DND-41 (cell line): ENCODE data around the gene CUL4B.
A peak's percentile ranks its signal among the peaks of the same experiment; 100 is the strongest.

Experiments
- ATAC-seq: fragments of 200-7000 bp; cut with Tn5 transposase; 3 replicates; pipeline ENCODE4 v1.9.1; 2021; ENCODE audit warnings: low read depth; ENCODE audit not compliant: insufficient read depth
- DNase-seq: peaks from one replicate; pipeline ENCODE4 v3.0.0-alpha.2; 2020
- H2AFZ ChIP-seq: 2 replicates; pipeline ENCODE4 v1.6.0; 2012; ENCODE audit warnings: low read depth, low read length
- H3K27ac ChIP-seq: 2 replicates; pipeline ENCODE4 v1.5.1; 2012; ENCODE audit warnings: low read length, inconsistent platforms
- H3K27me3 ChIP-seq: fragments of 200-600 bp; sonication (generic); 2 replicates; pipeline ENCODE4 v1.6.0; 2012; ENCODE audit warnings: low read length, mild to moderate bottlenecking, inconsistent platforms; ENCODE audit not compliant: insufficient read depth, poor library complexity
- H3K36me3 ChIP-seq: 2 replicates; pipeline ENCODE4 v1.5.1; 2012; ENCODE audit warnings: low read length, inconsistent platforms; ENCODE audit not compliant: insufficient read depth
- H3K4me1 ChIP-seq: 2 replicates; pipeline ENCODE4 v1.5.1; 2012; ENCODE audit warnings: mild to moderate bottlenecking, low read length; ENCODE audit not compliant: insufficient read depth
- H3K4me2 ChIP-seq: 2 replicates; pipeline ENCODE4 v1.6.0; 2012; ENCODE audit warnings: mild to moderate bottlenecking, moderate library complexity, low read length, inconsistent platforms; ENCODE audit not compliant: insufficient read depth
- H3K4me3 ChIP-seq, 2 experiments: fragments of 200-600 bp in 1 of 2; shearing (Covaris generic) in 1 of 2; 2 replicates each; pipeline ENCODE4 v1.5.1; 2012 to 2016; ENCODE audit warnings: inconsistent platforms in 2 of 2, low read length in 2 of 2, mild to moderate bottlenecking in 2 of 2, low read depth in 1 of 2, moderate library complexity in 1 of 2
- H3K79me2 ChIP-seq: 2 replicates; pipeline ENCODE4 v1.6.0; 2012; ENCODE audit warnings: low read length, inconsistent platforms; ENCODE audit not compliant: insufficient read depth
- H3K9ac ChIP-seq: 2 replicates; pipeline ENCODE4 v1.6.0; 2012; ENCODE audit warnings: low read depth, mild to moderate bottlenecking, inconsistent platforms, low read length, moderate library complexity
- H3K9me3 ChIP-seq: 2 replicates; pipeline ENCODE4 v1.5.1; 2012; ENCODE audit warnings: low read length, moderate library complexity, mild to moderate bottlenecking, inconsistent platforms; ENCODE audit not compliant: insufficient read depth, severe bottlenecking
- H4K20me1 ChIP-seq: 2 replicates; pipeline ENCODE4 v1.6.0; 2012; ENCODE audit warnings: low read length; ENCODE audit not compliant: insufficient read depth
- EZH2 ChIP-seq: IDR thresholded peaks from 3 replicates; pipeline ENCODE4 v1.6.1; 2012; ENCODE audit warnings: borderline replicate concordance, low read depth, mild to moderate bottlenecking, moderate library complexity, low read length, inconsistent platforms; ENCODE audit not compliant: severe bottlenecking
- TF ChIP-seq, protein P1 (sequence below): IDR thresholded peaks from 2 replicates; pipeline ENCODE4 v1.5.1; 2012; ENCODE audit warnings: borderline replicate concordance, low read length, moderate library complexity, mild to moderate bottlenecking; ENCODE audit not compliant: poor library complexity, severe bottlenecking; ENCODE audit errors: extremely low read depth

The CUL4B gene

GRCh38 chrX:120485638-120486520 is 74.9 kb downstream of the CUL4B start:
- ATAC-seq (peak; percentile 91), DNase-seq (peak; percentile 83)
- H4K20me1 ChIP-seq = no peaks in the 10 kb centered on the region
- peak overlapping the region; percentile 74 for H3K9ac ChIP-seq
- peak overlapping the region; percentile 75 for H3K4me2 ChIP-seq
- peak overlapping the region; percentile 93 for H2AFZ ChIP-seq
- peaks cover 16% of the 10 kb centered on the region for H3K4me1 ChIP-seq
- no peaks in the 10 kb centered on the region for H3K79me2 ChIP-seq
- H3K36me3 ChIP-seq = no peaks in the 10 kb centered on the region
- TF ChIP-seq, protein P1, sequence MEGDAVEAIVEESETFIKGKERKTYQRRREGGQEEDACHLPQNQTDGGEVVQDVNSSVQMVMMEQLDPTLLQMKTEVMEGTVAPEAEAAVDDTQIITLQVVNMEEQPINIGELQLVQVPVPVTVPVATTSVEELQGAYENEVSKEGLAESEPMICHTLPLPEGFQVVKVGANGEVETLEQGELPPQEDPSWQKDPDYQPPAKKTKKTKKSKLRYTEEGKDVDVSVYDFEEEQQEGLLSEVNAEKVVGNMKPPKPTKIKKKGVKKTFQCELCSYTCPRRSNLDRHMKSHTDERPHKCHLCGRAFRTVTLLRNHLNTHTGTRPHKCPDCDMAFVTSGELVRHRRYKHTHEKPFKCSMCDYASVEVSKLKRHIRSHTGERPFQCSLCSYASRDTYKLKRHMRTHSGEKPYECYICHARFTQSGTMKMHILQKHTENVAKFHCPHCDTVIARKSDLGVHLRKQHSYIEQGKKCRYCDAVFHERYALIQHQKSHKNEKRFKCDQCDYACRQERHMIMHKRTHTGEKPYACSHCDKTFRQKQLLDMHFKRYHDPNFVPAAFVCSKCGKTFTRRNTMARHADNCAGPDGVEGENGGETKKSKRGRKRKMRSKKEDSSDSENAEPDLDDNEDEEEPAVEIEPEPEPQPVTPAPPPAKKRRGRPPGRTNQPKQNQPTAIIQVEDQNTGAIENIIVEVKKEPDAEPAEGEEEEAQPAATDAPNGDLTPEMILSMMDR = peak; percentile 65
- TF ChIP-seq EZH2 = no peak
- peak overlapping the region; percentile 93 for H3K27ac ChIP-seq
- peak overlapping the region; percentile 41 to 63 for H3K4me3 ChIP-seq
- no peaks in the 10 kb centered on the region for H3K9me3 ChIP-seq
- no peaks in the 10 kb centered on the region for H3K27me3 ChIP-seq

GRCh38 chrX:120485315-120485637 is 75.5 kb downstream of the CUL4B start:
- Histone ChIP-seq H3K79me2 (no peaks in the 10 kb centered on the region), H3K4me2 (peak overlapping the region; percentile 75), H3K4me3 (peak overlapping the region; percentile 41 to 63; a peak in 3 of 4 replicates), H2AFZ (peak overlapping the region; percentile 93), H3K27ac (peak overlapping the region; percentile 93), H4K20me1 (no peaks in the 10 kb centered on the region), H3K27me3 (no peaks in the 10 kb centered on the region), H3K4me1 (peaks cover 16% of the 10 kb centered on the region), H3K36me3 (no peaks in the 10 kb centered on the region), H3K9me3 (no peaks in the 10 kb centered on the region), H3K9ac (peak overlapping the region; percentile 74)
- ATAC-seq (peak; percentile 28), DNase-seq (peak; percentile 10)
- no peak for TF ChIP-seq EZH2
- TF ChIP-seq, protein P1 = no peak

- H3K9me3 ChIP-seq = no peaks in the 10 kb centered on the region
- H2AFZ ChIP-seq = no peak overlapping the region
- H3K4me2 ChIP-seq = no peak overlapping the region
- TF ChIP-seq, protein P1 = no peak
- TF ChIP-seq EZH2 = no peak
- H3K9ac ChIP-seq = no peak overlapping the region
- H3K79me2 ChIP-seq = no peaks in the 10 kb centered on the region
- no peaks in the 10 kb centered on the region for H3K4me1 ChIP-seq
- H3K27me3 ChIP-seq = no peaks in the 10 kb centered on the region
- DNase-seq (no peak), ATAC-seq (no peak)
- H3K27ac ChIP-seq = no peak overlapping the region
- H3K36me3 ChIP-seq = no peaks in the 10 kb centered on the region
- no peak overlapping the region for H3K4me3 ChIP-seq
- H4K20me1 ChIP-seq = no peaks in the 10 kb centered on the region
Observed at GRCh38 chrX:120477453-120477852, 83.3 kb downstream of the CUL4B start.
